ENCODE data around the gene CCDC157. TPM values are rescaled to one million over a fixed set of nuclear protein-coding genes. Genes with fewer than 3 reads are reported as not detected.

CCDC157 gene
- total RNA-seq, 1 experiment from 2014 or later: 2.7 TPM

GRCh38 chr22:30354644-30355043 lies 2.2 kb upstream of the CCDC157 start:
- DNase-seq (ENCODE audit: low read depth): no peak

DNA sequence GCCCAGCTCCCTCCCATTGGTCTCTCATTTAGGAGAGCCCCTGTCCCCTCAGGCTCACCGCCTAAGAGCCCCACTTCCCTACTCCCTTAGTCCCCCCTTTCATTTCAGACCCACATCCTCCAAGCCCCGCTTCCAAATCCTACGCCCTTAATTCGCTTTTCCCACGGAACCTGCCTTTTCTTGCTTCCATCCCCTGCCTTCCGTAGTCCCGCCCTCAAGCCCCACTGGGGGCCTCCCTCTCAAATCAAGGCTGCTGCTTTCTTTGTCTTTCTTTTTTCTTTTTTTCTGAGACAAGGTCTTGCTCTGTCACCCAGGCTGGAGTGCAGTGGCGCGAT lies 396 bp downstream of the CCDC157 start:
- DNase-seq (ENCODE audit: low read depth): no peak

DNA sequence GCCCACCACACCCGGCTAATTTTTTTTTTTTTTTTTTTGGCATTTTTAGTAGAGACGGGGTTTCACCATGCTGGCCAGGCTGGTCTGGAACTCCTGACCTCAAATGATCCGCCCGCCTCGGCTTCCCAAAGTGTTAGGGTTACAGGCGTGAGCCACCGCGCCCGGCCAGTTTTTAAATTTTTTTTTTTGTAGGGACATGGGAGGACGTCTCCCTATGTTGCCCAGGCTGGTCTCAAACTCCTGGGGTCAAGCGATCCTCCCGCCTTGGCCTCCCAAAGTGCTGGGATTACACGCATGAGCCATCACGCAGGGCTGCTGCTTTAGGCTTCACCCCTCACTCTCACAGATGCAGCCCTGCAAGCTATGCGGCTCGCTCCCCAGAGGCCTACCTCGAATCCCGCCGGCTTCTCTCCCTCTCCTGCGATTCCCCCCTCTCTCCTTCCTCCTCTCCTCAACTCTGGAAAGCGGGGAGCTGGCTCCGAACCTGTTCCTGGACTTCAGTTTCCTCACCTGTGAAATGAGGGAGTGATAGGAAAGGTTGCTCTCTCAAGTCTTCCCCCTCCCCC lies 926 bp downstream of the CCDC157 start:
- no peak for DNase-seq (ENCODE audit: low read depth)

DNA sequence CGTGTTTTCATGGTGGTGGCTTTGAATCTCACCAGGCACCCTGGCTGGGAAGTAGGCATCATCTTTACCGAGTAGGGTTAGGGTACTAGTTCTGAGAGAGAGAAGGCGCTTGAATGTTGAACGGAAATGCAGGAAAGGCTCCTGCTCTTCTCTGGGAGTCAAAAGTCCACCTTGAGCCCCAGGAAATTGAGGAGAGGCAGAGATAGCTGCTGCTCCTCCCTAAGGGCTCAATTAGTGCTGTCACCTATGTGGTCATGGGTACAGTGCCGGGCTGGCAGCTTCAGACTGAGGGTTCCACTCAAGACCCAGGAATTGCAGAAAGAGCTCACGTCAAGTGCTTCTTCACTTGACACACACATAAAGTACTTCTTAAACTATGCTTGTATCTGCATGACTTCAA lies 1.7 kb downstream of the CCDC157 start:
- DNase-seq (ENCODE audit: low read depth): no peak

DNA sequence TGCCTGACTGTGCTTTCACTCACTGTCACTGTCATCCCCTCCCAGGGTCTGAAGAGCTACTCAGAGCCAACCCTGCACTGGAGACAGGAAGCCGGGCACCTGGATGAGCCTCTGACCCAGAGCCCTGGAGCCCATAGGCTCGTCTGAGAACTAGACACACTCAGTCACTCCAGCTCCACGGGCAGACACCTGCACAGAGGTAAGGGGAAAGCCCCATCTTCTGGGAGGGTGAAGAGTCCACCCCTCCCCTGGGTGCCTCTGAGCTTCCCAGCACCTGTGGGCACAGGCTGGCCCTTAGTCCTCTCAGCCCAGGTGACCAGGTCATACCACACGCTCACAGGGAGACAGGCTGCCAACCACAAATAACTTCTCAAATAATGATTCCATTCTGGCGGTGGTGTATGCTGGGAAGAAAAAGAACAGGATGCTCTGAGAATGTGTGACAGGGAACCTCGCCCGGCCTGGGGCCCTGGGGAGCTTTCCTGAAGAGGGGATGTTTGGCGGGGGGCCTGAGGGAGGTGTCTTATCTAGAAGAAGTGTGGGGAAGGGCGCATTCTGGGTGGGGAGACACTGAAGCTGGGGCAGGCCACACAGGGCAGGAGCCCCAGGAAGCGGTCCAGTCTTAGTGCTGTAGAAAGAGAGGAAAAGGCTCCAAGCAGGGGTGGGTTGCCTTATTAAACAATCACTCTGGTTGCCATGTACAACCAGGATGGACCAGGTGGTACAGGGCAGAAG lies 5.3 kb downstream of the CCDC157 start:
- DNase-seq (ENCODE audit: low read depth): no peak

- DNase-seq (ENCODE audit: low read depth): no peak
These were observed 6.0 kb downstream of the CCDC157 start for GRCh38 chr22:30362651-30363281.

GRCh38 chr22:30365891-30366290 lies 9.1 kb downstream of the CCDC157 start:
- DNase-seq (ENCODE audit: low read depth): no peak

DNA sequence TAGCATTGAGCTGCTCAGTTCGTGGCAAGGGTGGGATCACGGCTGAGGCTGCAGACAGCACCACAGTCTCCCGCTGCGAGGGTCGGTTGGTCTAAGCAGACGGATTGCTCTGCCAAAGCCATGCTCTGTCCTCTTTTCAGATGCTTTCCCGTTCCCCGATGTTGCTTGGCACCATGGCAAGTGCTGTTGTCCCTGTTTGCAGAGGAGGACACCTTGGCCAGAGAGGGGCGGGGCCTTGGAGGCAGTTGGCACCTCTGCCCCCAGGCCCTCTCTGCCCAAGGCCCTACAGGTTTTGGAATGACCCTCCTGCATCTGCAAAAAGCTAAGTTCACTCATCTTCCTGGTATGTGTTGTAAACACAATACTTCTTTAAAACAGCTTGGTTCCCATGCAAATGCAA lies 11.6 kb downstream of the CCDC157 start:
- DNase-seq (ENCODE audit: low read depth): no peak

DNA sequence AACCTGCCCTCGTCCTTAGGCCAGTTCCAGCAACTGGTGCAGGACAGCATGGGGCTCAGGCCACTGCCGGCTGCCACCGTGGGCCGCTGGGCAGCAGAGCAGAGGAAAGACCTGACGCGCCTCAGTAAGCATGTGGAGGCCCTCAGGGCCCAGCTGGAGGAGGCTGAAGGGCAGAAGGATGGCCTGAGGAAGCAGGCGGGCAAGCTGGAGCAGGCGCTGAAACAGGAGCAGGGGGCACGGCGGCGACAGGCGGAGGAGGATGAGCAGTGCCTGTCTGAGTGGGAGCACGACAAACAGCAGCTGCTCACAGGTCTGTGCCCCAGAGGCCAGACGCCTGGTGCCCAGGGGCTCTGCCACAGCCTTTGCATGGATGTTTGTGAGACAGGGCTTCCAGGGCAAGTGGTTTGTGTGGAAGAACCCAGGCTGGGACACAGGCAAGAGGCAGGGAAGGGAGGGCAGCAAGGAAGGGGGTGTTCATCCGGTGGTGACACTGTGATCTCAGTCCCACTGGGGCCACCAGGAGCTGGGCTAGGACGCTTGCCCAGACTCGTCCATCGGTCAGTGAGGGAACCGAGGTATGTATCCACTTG lies 13.9 kb downstream of the CCDC157 start:
- DNase-seq (ENCODE audit: low read depth): no peak

DNA sequence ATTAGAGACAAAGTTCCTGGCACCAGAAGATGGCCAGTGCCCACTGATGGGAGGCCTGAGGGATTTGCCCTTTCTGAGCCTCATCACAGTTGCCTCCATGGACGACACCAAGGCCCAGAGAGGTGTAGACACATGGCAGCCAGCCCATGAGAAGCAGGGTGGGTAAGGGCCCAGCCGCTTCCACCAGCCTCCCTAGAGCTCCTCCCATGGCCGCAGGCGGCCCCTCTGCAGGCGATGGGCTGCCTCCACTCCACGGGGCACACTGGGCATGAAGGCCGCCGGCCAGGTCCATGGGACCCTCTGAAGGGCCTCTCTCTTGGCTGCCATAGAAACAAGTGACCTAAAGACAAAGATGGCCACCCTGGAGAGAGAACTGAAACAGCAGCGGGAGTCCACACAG lies 14.5 kb downstream of the CCDC157 start:
- no peak for DNase-seq (ENCODE audit: low read depth)

DNA sequence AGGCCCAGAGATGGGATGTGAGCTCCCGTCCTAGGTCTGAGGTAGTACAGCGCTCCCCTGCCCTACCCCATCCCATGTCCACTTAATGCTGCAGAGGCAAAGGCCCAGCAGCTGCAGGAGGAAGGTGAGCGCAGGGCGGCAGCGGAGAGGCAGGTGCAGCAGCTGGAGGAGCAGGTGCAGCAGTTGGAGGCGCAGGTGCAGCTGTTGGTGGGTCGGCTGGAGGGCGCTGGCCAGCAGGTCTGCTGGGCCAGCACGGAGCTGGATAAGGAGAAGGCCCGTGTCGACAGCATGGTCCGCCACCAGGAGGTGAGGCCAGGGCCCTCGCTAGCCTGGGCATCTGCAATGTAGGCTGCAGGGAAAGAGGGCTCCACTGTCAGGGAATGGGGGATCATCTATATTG lies 15.2 kb downstream of the CCDC157 start:
- no peak for DNase-seq (ENCODE audit: low read depth)

- no peak for DNase-seq (ENCODE audit: low read depth)
These were observed 16.1 kb downstream of the CCDC157 start for GRCh38 chr22:30372915-30373314.

DNA sequence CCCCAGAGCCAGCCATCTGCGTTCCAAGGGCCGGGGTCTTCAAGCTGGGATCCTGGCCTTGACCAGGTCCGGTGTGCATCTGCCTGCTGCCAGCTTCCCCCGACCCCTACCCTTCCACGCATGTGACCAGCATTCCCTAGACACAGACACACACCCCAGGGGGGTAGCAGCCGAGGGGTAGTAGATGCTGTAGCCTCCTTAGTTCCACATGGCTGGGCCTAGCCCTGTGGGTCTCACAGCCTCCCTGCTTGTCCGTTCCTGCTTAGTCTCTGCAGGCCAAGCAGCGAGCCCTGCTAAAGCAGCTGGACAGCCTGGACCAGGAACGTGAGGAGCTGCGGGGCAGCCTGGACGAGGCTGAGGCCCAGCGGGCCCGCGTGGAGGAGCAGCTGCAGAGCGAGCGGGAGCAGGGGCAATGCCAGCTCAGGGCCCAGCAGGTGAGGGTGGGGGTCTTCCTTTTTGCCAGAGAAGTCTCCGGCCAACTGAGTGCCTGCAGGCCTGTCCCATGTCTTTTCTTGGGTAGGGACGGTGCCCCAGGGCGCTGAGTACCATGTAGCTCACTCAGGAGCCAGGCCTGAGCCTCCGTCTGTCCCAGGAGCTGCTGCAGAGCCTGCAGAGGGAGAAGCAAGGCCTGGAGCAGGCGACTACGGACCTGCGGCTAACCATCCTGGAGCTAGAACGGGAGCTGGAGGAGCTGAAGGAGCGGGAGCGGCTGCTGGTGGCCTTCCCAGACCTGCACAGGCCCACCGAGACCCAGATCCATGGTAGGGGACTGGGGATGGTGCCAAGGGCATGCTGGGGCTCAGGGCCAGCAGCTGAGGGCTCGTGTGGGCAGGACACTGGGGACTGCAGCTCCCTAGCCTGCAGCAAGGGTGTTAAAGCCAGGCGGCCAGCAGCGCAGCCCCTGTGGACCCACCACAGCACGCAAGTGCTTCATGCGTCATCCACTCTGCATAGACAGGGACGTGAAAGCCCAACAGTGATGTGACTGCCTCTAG lies 16.8 kb downstream of the CCDC157 start:
- DNase-seq (ENCODE audit: low read depth): no peak

DNA sequence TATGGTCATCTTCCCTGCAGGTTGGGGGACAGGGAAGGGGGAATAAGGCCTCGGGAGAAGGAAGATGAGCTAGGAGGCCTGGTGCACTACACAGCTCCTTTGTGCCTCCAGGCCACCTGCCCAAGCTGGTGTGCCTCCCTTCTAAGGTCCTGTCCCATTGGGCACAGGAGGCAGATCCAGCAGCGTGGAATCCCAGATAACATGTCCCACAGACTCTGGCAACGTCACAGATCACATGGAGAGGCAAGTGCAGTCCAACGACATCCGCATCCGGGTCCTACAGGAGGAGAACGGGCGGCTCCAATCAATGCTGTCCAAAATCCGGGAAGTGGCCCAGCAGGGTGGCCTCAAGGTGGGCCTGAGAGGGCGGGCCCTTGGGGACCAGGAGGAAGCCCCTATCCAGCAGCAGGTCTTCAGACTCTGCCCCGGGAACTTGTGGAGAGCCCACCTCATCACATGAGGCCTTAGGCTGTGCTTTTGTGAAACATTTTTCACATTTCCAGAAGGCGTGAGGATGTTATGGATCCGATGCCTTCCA lies 18.6 kb downstream of the CCDC157 start:
- no peak for DNase-seq (ENCODE audit: low read depth)

DNA sequence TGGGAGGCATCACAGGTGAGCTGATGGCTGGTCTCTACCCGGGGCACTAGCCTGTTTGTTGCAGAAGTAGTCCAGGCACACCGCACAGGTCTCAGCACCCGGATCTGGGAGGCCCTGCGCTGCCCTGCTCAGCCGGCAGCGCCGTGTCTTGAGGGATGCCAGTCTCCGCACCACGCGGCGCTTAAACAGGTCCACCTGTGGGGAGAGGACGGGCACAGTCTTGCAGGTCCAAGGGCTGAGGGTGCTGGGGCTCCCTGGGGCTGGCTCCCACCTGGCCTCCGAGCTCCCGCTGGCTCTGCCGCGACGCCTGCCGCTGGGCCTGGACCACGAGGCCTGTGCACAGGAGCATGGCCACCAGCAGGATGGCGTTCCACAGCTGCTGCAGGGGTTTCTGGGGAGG lies 23.2 kb downstream of the CCDC157 start:
- DNase-seq (ENCODE audit: low read depth): no peak

GRCh38 chr22:30381264-30381663 lies 24.5 kb downstream of the CCDC157 start:
- no peak for DNase-seq (ENCODE audit: low read depth)

GRCh38 chr22:30382340-30382739 lies 25.5 kb downstream of the CCDC157 start:
- no peak for DNase-seq (ENCODE audit: low read depth)

DNA sequence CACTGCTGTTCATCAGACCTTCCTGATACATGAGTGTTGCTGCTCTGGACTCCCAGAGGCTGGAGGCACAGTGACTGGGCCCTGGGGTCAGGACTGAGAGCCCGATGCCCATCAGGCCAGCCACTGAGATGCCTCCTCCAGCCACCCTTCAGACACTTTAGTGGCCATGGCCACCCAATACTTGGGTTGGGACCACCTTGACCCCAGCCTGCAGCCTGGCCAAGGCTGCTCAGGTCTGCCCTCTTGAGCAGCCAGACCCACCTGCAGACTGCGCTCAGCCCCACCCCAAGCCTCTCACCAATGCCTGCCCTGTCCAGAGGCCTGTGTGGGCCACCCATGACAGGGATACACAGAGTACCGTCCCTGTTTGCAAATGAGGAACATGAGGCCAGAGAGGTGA lies 26.3 kb downstream of the CCDC157 start:
- DNase-seq (ENCODE audit: low read depth): no peak

DNA sequence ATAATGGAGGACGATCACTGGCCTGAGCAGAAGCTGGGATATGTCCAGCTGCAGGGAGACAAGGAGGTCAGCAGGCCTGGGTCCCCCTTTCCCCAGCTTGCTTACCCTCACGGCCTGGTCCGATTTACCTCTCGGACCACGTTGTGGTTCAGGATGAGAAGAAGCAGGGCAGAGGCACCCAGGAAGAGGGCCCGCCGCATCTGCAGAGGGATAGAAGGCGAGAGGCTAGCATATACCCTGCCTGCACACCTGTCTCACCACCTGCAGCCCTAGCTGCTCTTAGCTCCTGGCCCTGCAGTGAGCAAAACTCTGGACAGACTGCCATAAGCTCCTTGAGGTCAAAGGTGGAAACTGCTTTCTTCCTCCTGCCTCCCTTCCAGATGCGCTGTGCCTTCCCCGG lies 29.1 kb downstream of the CCDC157 start:
- no peak for DNase-seq (ENCODE audit: low read depth)

- no peak for DNase-seq (ENCODE audit: low read depth)
These were observed 29.8 kb downstream of the CCDC157 start for GRCh38 chr22:30386608-30386959.

- peak; percentile 87 for DNase-seq (ENCODE audit: low read depth)
These were observed 30.4 kb downstream of the CCDC157 start, which contains the start of gene RNF215 for GRCh38 chr22:30386960-30387827. TSS of gene RNF215 (minus strand) at chr22:30387411. CDS start at chr22:30387313, 98 bp downstream.

All from Daoy (cell line).